GM19238 (cell line): ENCODE results near the gene LRRC59.

Experiments used
- DNase-seq: peaks from one replicate; pipeline ENCODE4 v3.0.0; 2011; ENCODE audit warnings: low spot score; ENCODE audit not compliant: insufficient read length

LRRC59 gene

GRCh38 chr17:50362661-50363060, 34.7 kb downstream of the LRRC59 start:
- no peak for DNase-seq

- peak; percentile 79 for DNase-seq
Observed at GRCh38 chr17:50361561-50362480, 35.5 kb downstream of the LRRC59 start.

- DNase-seq, result no peak
Observed at GRCh38 chr17:50360486-50361115, 36.7 kb downstream of the LRRC59 start.

- DNase-seq, result no peak
Observed at GRCh38 chr17:50359998-50360461, 37.3 kb downstream of the LRRC59 start.

- DNase-seq, result no peak
Observed at GRCh38 chr17:50359005-50359699, 38.2 kb downstream of the LRRC59 start.

- DNase-seq, result no peak
Observed at GRCh38 chr17:50358177-50358576, 39.1 kb downstream of the LRRC59 start.

- no peak for DNase-seq
Observed at GRCh38 chr17:50356892-50357510, 40.3 kb downstream of the LRRC59 start.

- DNase-seq, result no peak
Observed at GRCh38 chr17:50356418-50356817, 40.9 kb downstream of the LRRC59 start.

- no peak for DNase-seq
Observed at GRCh38 chr17:50355701-50356341, 41.5 kb downstream of the LRRC59 start.

- no peak for DNase-seq
Observed at GRCh38 chr17:50355336-50355700, 42.0 kb downstream of the LRRC59 start.

- DNase-seq, result no peak
Observed at GRCh38 chr17:50354776-50355175, 42.5 kb downstream of the LRRC59 start.

- no peak for DNase-seq
Observed at GRCh38 chr17:50354198-50354597, 43.1 kb downstream of the LRRC59 start.

- DNase-seq, result no peak
Observed at GRCh38 chr17:50353600-50354195, 43.6 kb downstream of the LRRC59 start.

- DNase-seq, result no peak
Observed at GRCh38 chr17:50352693-50353599, 44.4 kb downstream of the LRRC59 start.

- no peak for DNase-seq
Observed at GRCh38 chr17:50352072-50352692, 45.1 kb downstream of the LRRC59 start.

GRCh38 chr17:50350733-50351132, 46.6 kb downstream of the LRRC59 start:
- no peak for DNase-seq

GRCh38 chr17:50349243-50349600, 48.1 kb downstream of the LRRC59 start:
- DNase-seq, result no peak

- no peak for DNase-seq
Observed at GRCh38 chr17:50348522-50349242, 48.6 kb downstream of the LRRC59 start.

GRCh38 chr17:50347894-50348291, 49.4 kb downstream of the LRRC59 start:
- DNase-seq, result no peak
